HG03439 (cell line): ENCODE data around the gene UBE4B.

Source experiments
- ATAC-seq: cut with Tn5 transposase; IDR thresholded peaks from one replicate; pipeline ENCODE4 v1.9.1; 2021; ENCODE audit warnings: mild to moderate bottlenecking, moderate library complexity; ENCODE audit not compliant: unreplicated experiment

Gene UBE4B

DNA sequence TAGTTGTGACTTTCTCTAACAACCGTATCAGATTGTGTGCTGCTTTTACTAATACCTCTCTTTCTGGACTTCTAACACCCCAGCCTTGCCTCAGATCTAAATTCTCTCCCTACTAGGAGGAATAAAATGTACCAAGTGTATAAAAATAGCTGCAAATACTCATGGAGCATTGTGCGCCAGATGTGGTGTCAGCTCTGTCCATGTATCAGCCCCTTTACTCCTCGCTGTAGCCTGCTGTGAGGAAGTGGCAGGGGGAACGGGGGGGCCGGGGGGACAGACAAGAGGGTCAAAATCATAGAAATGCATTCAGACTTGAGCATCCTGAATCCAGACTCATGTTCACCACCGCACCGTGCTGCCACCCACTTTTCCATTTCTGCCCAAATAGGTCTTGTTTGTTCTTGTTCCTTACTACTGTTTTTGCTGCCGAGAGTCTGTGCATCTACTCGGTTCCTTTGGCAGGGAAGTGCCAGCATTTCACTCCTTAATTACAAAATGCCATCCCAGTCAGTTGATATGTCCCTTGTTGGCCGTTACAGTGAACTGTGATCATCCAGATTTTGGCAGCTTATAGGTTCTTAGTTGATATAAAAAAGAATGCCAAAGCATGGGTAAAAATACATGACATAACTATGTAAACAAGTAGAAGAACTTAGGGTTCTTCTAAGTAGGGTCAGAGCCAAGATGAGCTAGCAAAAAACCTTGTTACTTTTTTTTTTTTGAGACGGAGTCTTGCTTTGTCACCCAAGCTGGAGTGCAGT, 76.4 kb downstream of the UBE4B start:
- ATAC-seq: no peak

GRCh38 chr1:10113501-10113900, 80.7 kb downstream of the UBE4B start:
- ATAC-seq: no peak

DNA sequence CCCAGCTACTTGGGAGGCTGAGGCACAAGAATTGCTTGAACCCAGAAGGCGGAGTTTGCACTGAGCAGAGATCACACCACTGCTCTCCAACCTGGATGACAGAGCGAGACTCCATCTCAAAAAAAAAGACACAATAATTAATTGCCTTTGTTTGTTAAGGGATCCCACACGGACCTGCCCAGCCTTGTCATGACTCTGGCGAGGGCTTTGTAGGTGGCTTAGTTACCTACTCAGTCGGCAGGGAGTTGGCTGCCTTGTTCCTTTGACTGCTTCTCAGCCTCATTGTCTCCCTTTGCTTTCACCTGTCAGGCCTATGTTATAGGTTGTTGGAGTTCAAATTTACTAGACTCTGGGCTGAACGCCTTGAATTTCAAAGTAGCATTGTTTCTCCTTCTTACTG, 82.0 kb downstream of the UBE4B start:
- no peak for ATAC-seq

- ATAC-seq: no peak
Measured at GRCh38 chr1:10117132-10117531, 84.4 kb downstream of the UBE4B start.

- ATAC-seq: no peak
Measured at GRCh38 chr1:10117865-10118264, 85.1 kb downstream of the UBE4B start.

DNA sequence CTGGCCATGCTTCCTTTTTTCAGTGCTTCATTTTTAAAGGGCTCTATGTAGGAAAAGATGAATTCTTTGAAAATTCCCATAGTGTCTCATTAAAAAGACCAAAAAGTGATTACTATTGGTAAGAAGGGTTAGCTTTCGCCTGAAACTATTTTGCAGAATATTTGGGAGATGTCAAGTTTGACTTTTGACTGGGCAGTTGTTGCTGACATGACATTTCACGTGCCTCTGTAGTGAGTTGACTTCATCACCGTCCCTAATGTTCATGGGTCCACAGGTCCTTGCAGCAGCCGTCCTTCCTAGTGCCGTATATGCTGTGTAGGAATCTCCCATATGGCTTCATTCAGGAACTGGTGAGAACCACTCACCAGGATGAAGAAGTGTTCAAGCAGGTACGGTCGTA, 88.9 kb downstream of the UBE4B start:
- no peak for ATAC-seq

DNA sequence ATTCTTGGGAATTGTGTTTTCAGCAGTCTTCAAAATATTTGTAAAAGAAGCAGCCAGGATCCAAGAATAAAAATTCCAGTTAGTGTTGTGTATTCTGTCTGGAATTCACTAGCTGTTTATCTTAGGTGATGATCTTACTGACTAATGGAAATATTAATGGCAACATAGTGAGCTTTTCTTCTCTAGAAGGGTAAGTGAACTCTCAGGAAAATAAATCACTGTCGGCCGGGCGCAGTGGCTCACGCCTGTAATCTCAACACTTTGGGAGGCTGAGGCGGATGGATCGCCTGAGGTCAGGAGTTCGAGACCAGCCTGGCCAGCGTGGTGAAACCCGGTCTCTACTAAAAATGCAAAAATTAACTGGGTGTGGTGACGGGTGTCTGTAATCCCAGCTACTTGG, 90.2 kb downstream of the UBE4B start:
- no peak for ATAC-seq

- no peak for ATAC-seq
Measured at GRCh38 chr1:10128101-10128765, 95.5 kb downstream of the UBE4B start.

- ATAC-seq: no peak
Measured at GRCh38 chr1:10132316-10132715, 99.6 kb downstream of the UBE4B start.

DNA sequence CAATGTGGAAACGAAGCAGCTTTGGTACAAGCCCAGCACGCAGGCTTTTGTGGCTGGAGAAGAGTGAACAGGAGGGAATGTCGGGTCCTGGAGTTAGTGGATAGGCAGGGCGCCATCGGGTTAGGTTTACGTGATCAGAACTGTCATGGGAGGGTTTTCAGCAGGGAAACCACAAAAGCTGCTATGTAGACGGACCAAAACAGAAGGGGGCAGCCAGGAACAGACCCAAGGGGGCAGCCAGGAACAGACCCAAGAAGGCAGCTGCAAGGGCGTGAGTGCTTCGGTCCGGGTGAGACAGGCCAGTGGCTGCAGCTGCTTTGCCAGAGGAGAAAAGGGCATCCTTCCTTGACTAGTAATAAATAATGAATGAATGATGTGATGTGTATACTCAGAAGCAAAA, 100.1 kb downstream of the UBE4B start:
- ATAC-seq: no peak

GRCh38 chr1:10140981-10141380, 108.2 kb downstream of the UBE4B start:
- ATAC-seq: no peak

DNA sequence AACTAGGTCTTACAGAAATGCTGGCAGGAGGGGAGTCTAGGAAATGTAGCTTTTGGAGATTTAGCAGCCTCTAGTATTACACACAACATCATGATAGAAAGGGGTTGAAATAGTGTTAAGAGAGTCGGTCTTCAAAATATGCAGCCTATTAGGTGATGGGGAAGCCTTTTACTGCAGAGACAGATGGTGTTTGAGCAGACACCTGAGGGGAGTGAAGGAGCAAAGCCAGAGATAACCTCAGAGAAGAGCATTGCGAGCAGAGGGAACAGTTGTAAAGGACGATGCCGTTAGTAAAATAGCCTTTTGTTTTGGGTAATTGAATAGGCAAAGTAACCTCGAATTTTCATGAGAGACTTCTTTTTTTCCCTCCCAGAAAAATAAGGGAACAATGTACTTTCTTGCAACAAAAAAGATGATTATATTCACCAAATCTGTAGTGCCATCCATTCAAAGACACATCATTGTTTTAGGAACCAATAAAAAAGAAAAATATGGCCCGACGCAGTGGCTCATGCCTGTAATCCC, 111.3 kb downstream of the UBE4B start:
- no peak for ATAC-seq

GRCh38 chr1:10146391-10146790, 113.6 kb downstream of the UBE4B start:
- ATAC-seq: no peak

GRCh38 chr1:10149231-10149630, 116.5 kb downstream of the UBE4B start:
- ATAC-seq: no peak

- ATAC-seq: no peak
Measured at GRCh38 chr1:10152709-10153284, 120.0 kb downstream of the UBE4B start.

- ATAC-seq: no peak
Measured at GRCh38 chr1:10155087-10155712, 122.4 kb downstream of the UBE4B start.

GRCh38 chr1:10160173-10160572, 127.4 kb downstream of the UBE4B start:
- no peak for ATAC-seq

DNA sequence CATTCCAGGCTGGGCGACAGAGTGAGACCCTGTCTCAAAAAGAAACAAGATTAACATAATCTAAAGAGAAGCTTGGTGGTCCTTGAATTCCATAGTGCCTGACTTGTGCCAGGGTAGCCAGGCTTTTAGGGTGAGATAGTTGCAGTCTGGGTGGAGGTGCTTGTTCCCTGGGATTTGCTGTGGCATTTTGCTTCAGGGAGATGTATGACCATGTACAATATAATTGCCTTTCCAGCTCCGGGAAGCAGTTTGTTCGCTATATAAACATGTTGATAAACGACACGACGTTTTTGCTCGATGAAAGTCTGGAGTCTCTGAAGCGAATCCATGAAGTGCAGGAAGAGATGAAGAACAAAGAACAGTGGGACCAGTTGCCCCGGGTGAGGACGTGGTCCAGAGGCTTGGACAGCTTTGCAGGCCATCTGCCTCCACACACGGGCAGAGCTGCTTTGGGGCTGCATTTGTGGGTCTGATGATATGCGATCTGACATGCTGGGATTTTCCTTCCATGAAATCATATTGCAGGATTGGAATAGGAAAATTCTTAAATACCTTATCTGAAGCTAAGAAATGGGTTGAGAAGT, 128.2 kb downstream of the UBE4B start:
- no peak for ATAC-seq

DNA sequence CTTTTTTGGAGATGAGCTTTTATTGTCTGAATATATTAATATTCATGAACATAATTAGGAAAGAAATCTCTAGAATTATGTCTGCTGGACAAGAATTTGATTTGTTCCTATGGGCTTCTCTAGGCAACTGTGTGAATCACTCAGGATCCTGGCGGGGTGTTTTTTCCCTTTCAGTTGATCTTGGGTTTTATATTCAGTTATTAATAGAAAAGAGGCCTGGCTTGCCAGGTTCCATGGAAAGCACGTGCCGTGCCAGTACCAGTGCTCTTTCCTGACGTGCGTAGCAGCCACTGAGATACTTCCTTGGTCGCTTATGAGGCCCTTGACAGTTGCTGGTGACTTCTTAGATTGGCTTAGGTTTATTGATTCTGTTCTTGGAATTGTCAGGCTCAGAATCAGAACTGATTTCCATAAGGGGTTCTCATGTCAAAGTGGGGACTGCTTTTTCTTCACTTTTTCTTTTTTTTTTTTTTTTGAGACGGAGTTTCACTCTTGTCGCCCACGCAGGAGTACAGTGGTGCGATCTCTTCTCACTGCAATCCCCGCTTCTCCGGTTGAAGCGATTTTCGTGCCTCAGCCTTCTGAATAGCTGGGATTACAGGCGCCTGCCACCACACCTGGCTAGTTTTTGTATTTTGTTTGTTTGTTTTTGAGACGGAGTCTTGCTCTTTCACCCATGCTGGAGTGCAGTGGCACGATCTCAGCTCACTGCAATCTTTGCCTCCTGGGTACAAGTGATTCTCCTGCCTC, 129.0 kb downstream of the UBE4B start:
- no peak for ATAC-seq

- ATAC-seq: no peak
Measured at GRCh38 chr1:10168912-10169514, 136.3 kb downstream of the UBE4B start.
